GM12875 (cell line): ENCODE data around the gene FSTL4.

Experiments
- H3K4me3 ChIP-seq: one replicate; pipeline ENCODE4 v1.5.1; 2011; ENCODE audit warnings: low read depth, low read length, control low read depth
- CTCF ChIP-seq: IDR thresholded peaks from 2 replicates; pipeline ENCODE4 v1.5.1; 2011; ENCODE audit warnings: low read depth, mild to moderate bottlenecking, control low read depth, inconsistent platforms, low read length, moderate library complexity, borderline replicate concordance; ENCODE audit not compliant: insufficient read depth

The FSTL4 gene

DNA sequence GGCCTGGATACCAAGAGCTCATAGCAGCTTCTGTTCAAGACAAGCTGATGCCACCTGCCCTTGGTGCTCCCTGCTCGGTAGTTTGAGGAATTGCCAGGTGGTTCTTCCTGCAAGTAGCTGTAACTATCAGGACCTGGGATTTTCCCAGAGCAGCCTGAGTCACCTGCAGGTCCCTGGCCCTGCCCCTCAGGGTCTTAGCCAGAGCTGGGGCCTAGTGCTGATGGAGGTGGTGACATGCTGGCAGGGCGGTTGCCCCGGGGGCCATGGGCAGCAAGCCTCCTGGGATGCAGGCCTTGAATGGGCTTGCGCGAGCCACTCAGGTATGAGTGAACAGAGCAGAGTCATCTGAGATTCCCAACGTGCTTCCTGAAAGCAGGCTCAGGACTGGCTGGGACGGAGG lies 298.3 kb downstream of the FSTL4 start:
- H3K4me3 ChIP-seq = no peak overlapping the region
- no peak for TF ChIP-seq CTCF

GRCh38 chr5:133311176-133311575 lies 301.2 kb downstream of the FSTL4 start:
- TF ChIP-seq CTCF = no peak

GRCh38 chr5:133309984-133310621 lies 302.2 kb downstream of the FSTL4 start:
- no peak overlapping the region for H3K4me3 ChIP-seq
- TF ChIP-seq CTCF = no peak

More at GRCh38 chr5:133311176-133311575, 301.2 kb downstream of the FSTL4 start:
- H3K4me3 ChIP-seq = no peak overlapping the region

DNA sequence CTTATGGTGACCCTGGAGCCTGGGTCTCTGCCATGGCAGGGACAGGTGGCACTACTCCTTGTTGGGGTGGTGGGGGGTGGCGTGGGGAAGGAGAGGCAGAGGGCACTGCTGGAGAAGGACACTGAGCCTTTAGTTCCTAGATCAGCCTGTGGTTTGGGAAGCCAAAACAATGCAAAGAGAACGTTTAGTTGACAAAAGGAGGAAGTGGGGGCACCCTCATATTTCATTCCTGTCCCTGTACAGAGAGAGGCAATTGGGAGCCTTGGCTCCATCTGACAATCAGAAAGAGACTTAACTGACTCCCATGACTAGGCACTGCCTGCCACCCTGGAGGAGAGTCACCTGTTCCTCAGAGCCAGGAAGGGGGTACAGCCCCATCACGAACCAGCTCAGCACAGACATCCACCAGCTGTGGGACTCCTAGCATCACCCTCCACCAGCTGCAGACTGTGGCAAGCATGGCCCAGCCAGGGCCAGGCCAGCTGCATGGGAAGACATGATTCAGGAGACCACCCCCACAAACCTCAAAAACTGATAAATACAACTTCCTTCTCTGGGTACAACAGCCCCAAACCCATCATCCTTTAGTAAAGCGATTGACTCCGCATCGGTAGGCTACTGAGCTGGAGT lies 303.1 kb downstream of the FSTL4 start:
- no peak overlapping the region for H3K4me3 ChIP-seq
- TF ChIP-seq CTCF = no peak

GRCh38 chr5:133307275-133307674 lies 305.1 kb downstream of the FSTL4 start:
- H3K4me3 ChIP-seq = no peak overlapping the region
- no peak for TF ChIP-seq CTCF

- no peak for TF ChIP-seq CTCF
- no peak overlapping the region for H3K4me3 ChIP-seq
Observed at GRCh38 chr5:133304707-133305216, 307.6 kb downstream of the FSTL4 start.

GRCh38 chr5:133304178-133304577 lies 308.2 kb downstream of the FSTL4 start:
- TF ChIP-seq CTCF = no peak
- no peak overlapping the region for H3K4me3 ChIP-seq
